Stimulated activated CD4-positive, alpha-beta T cell treated with anti-CD3 and anti-CD28 coated beads, Interleukin-1b, Interleukin-23, amount 100 ng/mL, for 24 hours (primary cell): ENCODE data around the gene MFSD2A.
"Not testable (repeated sequence)": the region's sequence is repeated elsewhere in the genome, so short reads cannot be mapped to it uniquely, and the experiment has no call there.

ENCODE experiments used
- DNase-seq, 4 experiments: peaks; one replicate each; pipeline ENCODE4 v3.0.0-alpha.2; 2020; ENCODE audit warnings: low read depth in 4 of 4, low spot score in 1 of 4

Gene MFSD2A

DNA sequence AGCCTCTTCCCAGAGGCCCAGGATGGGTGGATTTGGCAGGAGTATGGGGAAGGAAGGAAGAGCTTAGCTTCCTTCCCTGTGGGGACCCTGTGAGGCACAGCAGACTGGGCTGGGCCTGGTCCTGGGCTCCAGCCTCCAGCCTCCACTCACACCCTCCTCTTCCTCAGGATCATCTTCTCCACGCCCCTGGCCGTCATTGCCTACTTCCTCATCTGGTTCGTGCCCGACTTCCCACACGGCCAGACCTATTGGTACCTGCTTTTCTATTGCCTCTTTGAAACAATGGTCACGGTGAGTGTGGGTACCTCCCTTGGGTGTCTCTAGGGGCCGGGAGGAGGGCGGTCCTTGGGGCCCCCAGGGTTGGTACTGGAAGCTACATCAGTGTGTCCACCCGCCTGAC, 10.1 kb downstream of the MFSD2A start:
- DNase-seq: no peak

DNA sequence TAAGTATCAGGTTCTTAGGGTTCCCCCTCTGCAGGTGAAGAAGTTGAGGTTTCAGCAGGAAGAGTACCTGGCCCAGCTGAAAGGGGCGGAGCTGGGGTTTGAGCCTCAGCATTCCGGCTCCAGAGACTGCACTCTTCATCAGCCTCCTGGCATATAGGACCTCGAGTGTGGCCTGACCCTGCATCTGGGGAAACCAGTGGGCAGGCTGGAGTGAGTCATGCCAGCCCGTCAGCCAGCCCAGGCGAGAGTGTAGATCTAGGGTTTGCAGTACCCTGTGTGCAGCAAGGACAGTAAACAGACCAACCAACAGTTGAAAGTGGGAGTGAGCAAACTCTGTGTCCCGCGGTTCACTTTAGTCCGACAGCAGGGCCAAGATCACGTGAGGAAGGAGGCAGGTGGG, 14.1 kb downstream of the MFSD2A start:
- no peak for DNase-seq

DNA sequence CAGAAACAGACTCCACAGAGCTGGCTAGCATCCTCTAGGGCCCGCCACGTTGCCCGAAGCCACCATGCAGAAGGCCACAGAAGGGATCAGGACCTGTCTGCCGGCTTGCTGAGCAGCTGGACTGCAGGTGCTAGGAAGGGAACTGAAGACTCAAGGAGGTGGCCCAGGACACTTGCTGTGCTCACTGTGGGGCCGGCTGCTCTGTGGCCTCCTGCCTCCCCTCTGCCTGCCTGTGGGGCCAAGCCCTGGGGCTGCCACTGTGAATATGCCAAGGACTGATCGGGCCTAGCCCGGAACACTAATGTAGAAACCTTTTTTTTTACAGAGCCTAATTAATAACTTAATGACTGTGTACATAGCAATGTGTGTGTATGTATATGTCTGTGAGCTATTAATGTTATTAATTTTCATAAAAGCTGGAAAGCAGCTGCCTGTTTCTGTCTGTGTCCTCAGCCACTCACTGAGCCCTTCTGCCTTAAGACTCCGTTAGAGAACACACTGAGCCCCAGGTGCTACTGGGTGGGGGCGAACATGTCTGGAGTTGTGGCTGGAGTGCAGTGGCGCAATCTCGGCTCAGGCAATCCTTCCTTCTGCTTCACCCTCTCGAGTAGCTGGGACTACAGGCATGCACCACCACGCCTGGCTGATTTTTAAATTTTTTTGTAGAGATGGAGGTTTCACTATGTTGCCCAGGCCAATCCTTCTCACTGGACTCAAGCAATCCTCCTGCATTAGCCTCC, 14.8 kb downstream of the MFSD2A start:
- DNase-seq: no peak

- DNase-seq: no peak
These were observed 15.3 kb downstream of the MFSD2A start for GRCh38 chr1:39970274-39970673.

DNA sequence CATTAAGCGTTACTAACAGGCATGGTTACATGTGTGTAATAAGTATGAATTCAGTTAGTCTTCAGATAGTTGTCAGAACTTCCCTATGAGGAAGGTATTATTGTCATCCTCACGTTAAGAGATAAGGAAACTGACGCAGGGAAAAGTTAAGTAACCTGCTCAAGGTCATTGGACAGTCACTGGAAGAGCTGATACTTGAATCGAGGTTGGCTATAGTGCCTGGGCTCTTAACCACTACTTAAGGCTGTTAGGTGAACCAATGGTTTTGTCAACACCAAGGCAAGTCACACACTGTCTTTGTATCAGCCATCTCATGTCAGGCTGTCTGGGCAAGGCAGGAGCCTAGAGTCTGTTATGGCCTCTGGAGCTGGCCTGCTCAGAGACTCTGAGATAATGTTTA, 16.2 kb downstream of the MFSD2A start:
- DNase-seq: no peak

DNA sequence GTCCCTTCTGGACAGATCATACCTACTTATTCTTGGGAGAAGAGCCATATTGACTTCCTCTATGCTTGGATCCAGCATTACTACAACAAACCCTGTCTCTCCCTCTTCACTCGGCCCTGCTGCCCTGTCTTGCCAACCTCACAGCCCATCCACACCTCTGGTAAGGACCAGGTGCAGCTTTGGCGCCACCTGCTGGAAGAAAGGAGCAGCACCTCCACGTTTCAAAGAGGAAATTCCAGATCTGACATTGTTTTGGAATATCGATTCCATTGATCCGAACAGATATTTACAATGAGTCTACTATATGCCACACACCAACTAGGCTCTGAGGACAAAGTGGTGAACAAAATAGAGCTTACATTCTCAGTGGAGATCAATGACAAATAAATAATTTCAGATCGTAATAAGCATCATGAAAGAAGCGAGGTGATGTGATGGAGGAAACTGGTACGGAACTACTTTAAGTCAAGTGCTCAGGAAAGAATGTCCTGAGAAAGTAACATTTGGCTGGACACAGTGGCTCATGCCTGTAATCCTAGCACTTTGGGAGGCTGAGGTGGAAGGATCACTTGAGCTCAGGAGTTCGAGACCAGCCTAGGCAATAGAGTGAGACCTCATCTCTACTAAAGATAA, 18.7 kb downstream of the MFSD2A start:
- DNase-seq: peak; percentile 53 to 62 (median 59)

DNA sequence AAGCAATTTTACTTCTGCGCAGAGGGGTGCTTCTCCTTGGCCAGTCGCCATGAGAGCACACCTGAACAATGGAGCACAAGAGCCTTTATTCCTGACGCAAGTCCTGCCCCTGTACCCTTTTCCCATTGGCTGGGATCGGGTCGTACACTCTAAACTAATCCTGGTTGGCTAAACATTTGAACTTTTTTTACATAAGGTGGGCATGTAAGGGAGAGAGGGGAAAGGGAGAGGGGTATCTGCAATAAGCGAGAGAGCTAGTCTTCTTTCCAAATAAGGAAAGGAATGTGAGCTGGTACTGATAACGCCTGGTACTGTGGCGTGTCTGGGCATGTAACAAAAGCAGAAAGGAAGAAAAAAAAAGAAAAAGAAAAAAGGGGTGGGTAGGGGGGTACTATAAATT, 21.8 kb downstream of the MFSD2A start:
- DNase-seq: no peak

DNA sequence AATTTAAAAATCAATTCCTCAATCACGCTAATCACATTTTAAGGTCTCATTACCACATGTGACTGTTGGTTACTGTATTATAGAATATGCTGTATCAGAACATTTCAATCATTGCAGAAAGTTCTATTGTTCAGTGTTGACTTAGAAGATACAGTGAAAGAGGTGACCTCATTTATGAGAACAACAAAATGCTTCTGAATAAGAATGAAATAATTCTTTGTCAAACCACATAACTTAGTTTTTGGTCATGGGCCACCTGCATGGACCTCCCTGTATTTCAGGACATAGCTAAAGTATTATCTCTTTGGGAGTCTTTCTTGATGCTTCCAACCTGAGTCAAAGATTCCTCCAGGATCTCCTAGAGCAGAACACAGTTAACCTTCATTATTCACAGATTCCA, 22.3 kb downstream of the MFSD2A start:
- DNase-seq: no peak

- no peak for DNase-seq
These were observed 24.7 kb downstream of the MFSD2A start for GRCh38 chr1:39979654-39980053.

- no peak for DNase-seq
These were observed 25.8 kb downstream of the MFSD2A start for GRCh38 chr1:39980555-39981313.

DNA sequence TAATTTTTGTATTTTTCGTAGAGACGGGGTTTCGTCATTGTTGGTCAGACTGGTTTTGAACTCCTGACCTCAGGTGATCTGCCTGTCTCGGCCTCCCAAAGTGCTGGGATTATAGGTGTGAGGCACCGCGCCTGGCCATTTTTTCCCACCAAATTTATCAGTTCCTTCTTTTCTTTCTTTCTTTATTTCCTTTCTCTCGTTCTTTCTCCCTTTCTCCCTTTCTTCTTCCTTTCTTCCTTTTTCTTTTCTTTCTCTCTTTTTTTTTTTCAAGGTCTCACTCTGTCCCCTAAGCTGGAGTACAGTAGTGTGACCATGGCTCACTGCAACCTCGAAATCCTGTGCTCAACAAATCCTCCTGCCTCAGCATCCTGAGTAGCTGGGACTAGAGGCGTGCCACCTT, 26.4 kb downstream of the MFSD2A start:
- no peak for DNase-seq

DNA sequence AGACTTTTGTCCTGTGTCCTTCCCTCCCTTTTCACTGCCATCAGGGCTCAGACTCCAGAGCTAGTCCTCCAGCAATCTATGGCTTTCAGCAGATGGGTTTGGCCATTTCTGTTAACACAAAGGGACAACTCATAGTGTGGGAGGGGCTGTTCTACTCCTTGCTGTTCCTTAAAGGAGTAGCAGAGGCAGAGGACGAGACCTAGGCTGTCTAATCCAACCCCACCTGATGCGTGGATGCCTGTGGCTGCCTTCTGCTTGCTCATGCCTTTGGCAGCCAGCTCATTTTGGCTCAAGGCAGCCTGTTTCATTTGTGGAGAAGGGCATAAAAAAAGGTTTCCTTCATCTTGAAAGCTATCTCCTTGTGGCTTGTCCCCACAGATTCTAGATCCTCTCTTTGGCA, 27.0 kb downstream of the MFSD2A start:
- no peak for DNase-seq

- not testable (repeated sequence) for DNase-seq
These were observed 29.5 kb downstream of the MFSD2A start for GRCh38 chr1:39984480-39984879.

DNA sequence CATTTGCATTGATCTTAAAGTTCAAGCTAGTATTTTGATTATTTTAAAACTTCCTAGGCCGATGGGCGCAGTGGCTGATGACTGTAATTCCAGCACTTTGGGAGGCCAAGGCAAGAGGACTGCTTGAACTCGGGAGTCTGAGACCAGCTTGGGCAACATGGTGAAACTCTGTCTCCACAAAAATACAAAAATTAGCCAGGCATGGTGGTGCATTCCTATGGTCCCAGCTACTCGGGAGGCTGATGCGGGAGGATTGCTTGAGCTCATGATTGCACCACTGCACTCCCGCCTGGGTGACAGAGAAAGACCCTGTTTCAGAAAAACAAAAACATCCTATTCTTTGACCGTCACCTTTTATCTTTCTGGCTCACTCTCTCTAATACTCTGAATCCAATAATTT, 30.0 kb downstream of the MFSD2A start:
- DNase-seq: no peak

DNA sequence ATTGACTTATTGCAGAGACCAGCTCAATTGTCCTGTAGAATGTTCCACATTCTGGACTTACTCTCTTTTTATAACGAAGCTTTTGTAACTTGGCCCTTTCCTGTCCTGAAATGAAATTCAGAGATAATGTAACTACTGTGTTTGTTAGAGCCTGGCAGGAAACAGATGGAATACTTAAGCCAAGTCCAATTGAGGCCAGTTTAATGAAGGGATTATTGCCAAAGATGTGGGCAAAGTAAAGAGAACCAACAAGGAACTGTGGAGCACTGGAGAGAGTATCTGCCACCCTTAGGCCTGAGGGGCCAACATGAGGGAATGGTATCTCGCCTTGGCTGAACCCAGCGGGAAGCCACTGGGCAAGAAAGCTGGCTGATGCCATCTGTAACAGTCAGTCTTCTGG, 32.9 kb downstream of the MFSD2A start:
- DNase-seq: no peak

GRCh38 chr1:39988618-39989343, 33.8 kb downstream of the MFSD2A start:
- DNase-seq: no peak

- DNase-seq: no peak
These were observed 35.5 kb downstream of the MFSD2A start for GRCh38 chr1:39990428-39990827.

- DNase-seq: no peak
These were observed 37.3 kb downstream of the MFSD2A start for GRCh38 chr1:39992234-39992633.

DNA sequence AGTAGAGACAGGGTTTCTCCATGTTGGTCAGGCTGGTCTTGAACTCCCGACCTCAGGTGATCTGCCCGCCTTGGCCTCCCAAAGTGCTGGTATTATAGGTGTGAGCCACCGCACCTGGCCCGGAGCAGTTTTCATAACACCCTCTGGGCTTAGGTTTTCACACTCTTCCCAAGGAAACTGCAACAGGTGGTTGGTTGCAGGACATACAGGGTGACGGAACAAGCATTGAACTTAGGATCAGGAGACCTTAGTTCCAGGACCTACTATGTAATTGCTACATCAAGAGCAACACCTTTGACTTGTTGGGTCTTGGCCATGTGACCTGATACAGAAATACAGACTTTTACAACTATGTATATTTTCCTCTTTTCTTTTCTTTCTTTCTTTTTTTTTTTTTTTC, 37.9 kb downstream of the MFSD2A start:
- no peak for DNase-seq

- no peak for DNase-seq
These were observed 41.0 kb downstream of the MFSD2A start for GRCh38 chr1:39995973-39996393.

- no peak for DNase-seq
These were observed 41.6 kb downstream of the MFSD2A start for GRCh38 chr1:39996396-39997004.
